GM12878 (cell line): ENCODE measurements around the gene SLX9. TPM values are rescaled to one million over a fixed set of nuclear protein-coding genes. Genes with fewer than 3 reads are reported as not detected.

ENCODE experiments used
- BCLAF1 ChIP-seq: fragments of 450-650 bp; IDR thresholded peaks from 2 replicates; pipeline ENCODE4 v1.6.1; 2017; ENCODE audit warnings: antibody characterized with exemption, mild to moderate bottlenecking, moderate library complexity
- CBX3 ChIP-seq: fragments of 200-600 bp; sonication (generic); IDR thresholded peaks from 2 replicates; pipeline ENCODE4 v1.6.1; 2016; ENCODE audit warnings: low read depth, borderline replicate concordance
- KLF5 ChIP-seq: fragments of 450-650 bp; IDR thresholded peaks from 2 replicates; pipeline ENCODE4 v1.6.1; 2014; ENCODE audit warnings: mild to moderate bottlenecking; ENCODE audit not compliant: partially characterized antibody
- MAX ChIP-seq: IDR thresholded peaks from 2 replicates; pipeline ENCODE4 v1.6.1; 2012; ENCODE audit warnings: low read depth, low read length, improper control_type of control experiment
- TAF1 ChIP-seq: IDR thresholded peaks from 2 replicates; pipeline ENCODE4 v1.6.1; 2011; ENCODE audit warnings: mild to moderate bottlenecking, low read depth, low read length, borderline replicate concordance
- TBL1XR1 ChIP-seq: IDR thresholded peaks from 2 replicates; pipeline ENCODE4 v1.6.1; 2012; ENCODE audit warnings: low read depth, low read length, improper control_type of control experiment
- ZBED1 ChIP-seq: IDR thresholded peaks from 2 replicates; pipeline ENCODE4 v1.6.1; 2016; ENCODE audit warnings: borderline replicate concordance
- ZNF274 ChIP-seq: IDR thresholded peaks from one replicate; pipeline ENCODE4 v1.8.0; 2011; ENCODE audit not compliant: insufficient read length, insufficient read depth
- polyA plus RNA-seq, 11 experiments: library from polyadenylated mRNA; depleted of rRNA in 4 of 11; unstranded in 6 of 11; stranded (reverse) in 5 of 11; fragments of >200 nt; fragmentation: Nextera tagmentation in 4 of 11; fragmentation: Illumina TruSeq in 1 of 11; extraction: Ambion mirVana in 4 of 11; extraction: Trizol in 1 of 11; gene quantifications; 1 replicate in 1 of 11; 2 replicates in 10 of 11; pipeline versions ENCODE4 v1.2.1 to v1.2.3, GENCODE V29; 2011 to 2016; ENCODE audit warnings: inconsistent platforms in 2 of 11, missing spikeins in 2 of 11, low read depth in 1 of 11
- total RNA-seq, 4 experiments: library from RNA; depleted of rRNA in 3 of 4; stranded (reverse); fragments of >200 nt in 3 of 4; fragmentation: Illumina TruSeq in 1 of 4; extraction: Trizol in 1 of 4; gene quantifications; 2 replicates each; pipeline versions ENCODE4 v1.2.1 to v1.2.3, GENCODE V29; 2013 to 2021
- TF ChIP-seq, protein P1 (sequence below): fragments of 450-650 bp; IDR thresholded peaks from 2 replicates; pipeline ENCODE4 v1.6.1; 2018; ENCODE audit warnings: borderline replicate concordance, mild to moderate bottlenecking; ENCODE audit not compliant: partially characterized antibody

Gene SLX9
- total and polyA plus RNA-seq, 10 of the 15 experiments (the other 5 are each of a cell fraction or from before 2014, with no cell fraction given) = 0.69 to 81.3 (median 33.9) TPM

DNA sequence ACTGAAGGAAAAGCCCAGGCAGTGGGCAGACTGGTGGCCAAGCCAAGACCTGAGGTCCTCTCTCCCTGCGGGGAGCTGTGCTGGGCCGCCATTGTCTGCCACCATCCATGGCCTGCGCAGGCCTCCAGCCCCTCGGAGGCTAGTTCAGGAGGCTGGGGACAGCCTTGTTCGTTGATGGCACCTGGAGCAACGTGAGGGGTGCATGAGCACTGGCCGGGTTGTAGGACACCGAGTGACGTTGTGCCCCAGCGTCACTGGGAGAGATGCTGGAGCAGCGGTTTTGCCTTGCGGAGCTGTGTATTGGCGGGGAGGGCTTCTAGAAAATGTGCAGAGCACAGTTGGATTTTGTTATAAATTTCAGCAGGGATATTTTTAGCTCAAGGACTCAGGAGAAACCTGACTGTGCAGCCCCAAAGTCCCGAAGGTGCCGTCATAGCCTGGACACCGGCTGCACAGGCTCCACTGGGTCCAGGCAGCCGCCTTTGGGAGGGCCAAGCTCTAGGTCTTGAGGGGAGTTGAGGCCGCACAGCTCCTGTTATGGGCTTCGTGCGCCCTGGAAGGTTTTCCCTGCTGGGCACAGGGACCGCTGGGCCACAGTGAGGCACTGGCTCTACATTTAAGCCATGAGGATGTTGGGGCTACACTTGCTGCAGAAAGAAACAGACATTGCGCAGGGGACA lies 86.4 kb downstream of the SLX9 start (continued):
- TF ChIP-seq BCLAF1 (no peak), TBL1XR1 (no peak), KLF5 (no peak), TAF1 (no peak), ZBED1 (no peak), CBX3 (no peak), ZNF274 (no peak), MAX (no peak)
- TF ChIP-seq, protein P1, sequence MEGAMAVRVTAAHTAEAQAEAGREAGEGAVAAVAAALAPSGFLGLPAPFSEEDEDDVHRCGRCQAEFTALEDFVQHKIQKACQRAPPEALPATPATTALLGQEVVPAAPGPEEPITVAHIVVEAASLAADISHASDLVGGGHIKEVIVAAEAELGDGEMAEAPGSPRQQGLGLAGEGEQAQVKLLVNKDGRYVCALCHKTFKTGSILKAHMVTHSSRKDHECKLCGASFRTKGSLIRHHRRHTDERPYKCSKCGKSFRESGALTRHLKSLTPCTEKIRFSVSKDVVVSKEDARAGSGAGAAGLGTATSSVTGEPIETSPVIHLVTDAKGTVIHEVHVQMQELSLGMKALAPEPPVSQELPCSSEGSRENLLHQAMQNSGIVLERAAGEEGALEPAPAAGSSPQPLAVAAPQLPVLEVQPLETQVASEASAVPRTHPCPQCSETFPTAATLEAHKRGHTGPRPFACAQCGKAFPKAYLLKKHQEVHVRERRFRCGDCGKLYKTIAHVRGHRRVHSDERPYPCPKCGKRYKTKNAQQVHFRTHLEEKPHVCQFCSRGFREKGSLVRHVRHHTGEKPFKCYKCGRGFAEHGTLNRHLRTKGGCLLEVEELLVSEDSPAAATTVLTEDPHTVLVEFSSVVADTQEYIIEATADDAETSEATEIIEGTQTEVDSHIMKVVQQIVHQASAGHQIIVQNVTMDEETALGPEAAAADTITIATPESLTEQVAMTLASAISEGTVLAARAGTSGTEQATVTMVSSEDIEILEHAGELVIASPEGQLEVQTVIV = no peak

Other genes starting within 250 kb of the SLX9 start
- not detected in 2 replicates for gene KRTAP10-12, start 242.9 kb upstream of the SLX9 start, total RNA-seq (2014; rRNA removed)
- not detected in 2 replicates for gene KRTAP10-12, start 242.9 kb upstream of the SLX9 start, total RNA-seq (2014; rRNA removed; fragmentation: Illumina TruSeq; extraction: Trizol)
- gene KRTAP10-12, start 242.9 kb upstream of the SLX9 start, total RNA-seq (2021) = not detected in 2 replicates
- not detected in 2 replicates for gene KRTAP10-12, start 242.9 kb upstream of the SLX9 start, polyA plus RNA-seq (2011; rRNA removed)
- not detected in 2 replicates for gene KRTAP10-12, start 242.9 kb upstream of the SLX9 start, polyA plus RNA-seq (2014; fragmentation: Illumina TruSeq; extraction: Trizol)
- gene KRTAP10-12, start 242.9 kb upstream of the SLX9 start, polyA plus RNA-seq (2014; fragmentation: Nextera tagmentation; extraction: Ambion mirVana) = not detected
- not detected in 2 replicates for gene KRTAP10-12, start 242.9 kb upstream of the SLX9 start, polyA plus RNA-seq (2014; rRNA removed)
- not detected for gene KRTAP10-12, start 242.9 kb upstream of the SLX9 start, polyA plus RNA-seq (2016; fragmentation: Nextera tagmentation; extraction: Ambion mirVana)
- gene TSPEAR, start 228.5 kb upstream of the SLX9 start, total RNA-seq (2014; rRNA removed) = not detected in 2 replicates
- not detected in 2 replicates for gene TSPEAR, start 228.5 kb upstream of the SLX9 start, total RNA-seq (2014; rRNA removed; fragmentation: Illumina TruSeq; extraction: Trizol)
- not detected in 2 replicates for gene TSPEAR, start 228.5 kb upstream of the SLX9 start, total RNA-seq (2021)
- gene TSPEAR, start 228.5 kb upstream of the SLX9 start, polyA plus RNA-seq (2011; rRNA removed) = not detected in 2 replicates
- not detected in 2 replicates for gene TSPEAR, start 228.5 kb upstream of the SLX9 start, polyA plus RNA-seq (2014; fragmentation: Illumina TruSeq; extraction: Trizol)
- gene TSPEAR, start 228.5 kb upstream of the SLX9 start, polyA plus RNA-seq (2014; fragmentation: Nextera tagmentation; extraction: Ambion mirVana) = not detected
- not detected in 2 replicates for gene TSPEAR, start 228.5 kb upstream of the SLX9 start, polyA plus RNA-seq (2014; rRNA removed)
- gene TSPEAR, start 228.5 kb upstream of the SLX9 start, polyA plus RNA-seq (2016; fragmentation: Nextera tagmentation; extraction: Ambion mirVana) = not detected
- 75.6 and 82.3 TPM in 2 replicates for gene UBE2G2, start 138.2 kb upstream of the SLX9 start, total RNA-seq (2014; rRNA removed)
- gene UBE2G2, start 138.2 kb upstream of the SLX9 start, total RNA-seq (2014; rRNA removed; fragmentation: Illumina TruSeq; extraction: Trizol) = 62.4 and 66.1 TPM in 2 replicates
- 71.0 and 76.1 TPM in 2 replicates for gene UBE2G2, start 138.2 kb upstream of the SLX9 start, total RNA-seq (2021)
- gene UBE2G2, start 138.2 kb upstream of the SLX9 start, polyA plus RNA-seq (2011; rRNA removed) = 101 and 102 TPM in 2 replicates
- 93.5 and 94.7 TPM in 2 replicates for gene UBE2G2, start 138.2 kb upstream of the SLX9 start, polyA plus RNA-seq (2014; fragmentation: Illumina TruSeq; extraction: Trizol)
- gene UBE2G2, start 138.2 kb upstream of the SLX9 start, polyA plus RNA-seq (2014; fragmentation: Nextera tagmentation; extraction: Ambion mirVana) = 10 to 100 TPM; 27.0 to 32.0 TPM
- gene UBE2G2, start 138.2 kb upstream of the SLX9 start, polyA plus RNA-seq (2014; rRNA removed) = 116 and 139 TPM in 2 replicates
- gene UBE2G2, start 138.2 kb upstream of the SLX9 start, polyA plus RNA-seq (2016; fragmentation: Nextera tagmentation; extraction: Ambion mirVana) = 10 to 100 TPM; 72.7 to 79.2 TPM
- 67.5 and 77.0 TPM in 2 replicates for gene SUMO3, start 122.0 kb upstream of the SLX9 start, total RNA-seq (2014; rRNA removed)
- 70.3 and 74.3 TPM in 2 replicates for gene SUMO3, start 122.0 kb upstream of the SLX9 start, total RNA-seq (2014; rRNA removed; fragmentation: Illumina TruSeq; extraction: Trizol)
- 85.9 and 91.3 TPM in 2 replicates for gene SUMO3, start 122.0 kb upstream of the SLX9 start, total RNA-seq (2021)
- 106 and 119 TPM in 2 replicates for gene SUMO3, start 122.0 kb upstream of the SLX9 start, polyA plus RNA-seq (2011; rRNA removed)
- 80.0 and 88.4 TPM in 2 replicates for gene SUMO3, start 122.0 kb upstream of the SLX9 start, polyA plus RNA-seq (2014; fragmentation: Illumina TruSeq; extraction: Trizol)
- 10 to 100 TPM; 14.3 to 33.0 TPM for gene SUMO3, start 122.0 kb upstream of the SLX9 start, polyA plus RNA-seq (2014; fragmentation: Nextera tagmentation; extraction: Ambion mirVana)
- gene SUMO3, start 122.0 kb upstream of the SLX9 start, polyA plus RNA-seq (2014; rRNA removed) = 91.3 and 98.3 TPM in 2 replicates
- gene SUMO3, start 122.0 kb upstream of the SLX9 start, polyA plus RNA-seq (2016; fragmentation: Nextera tagmentation; extraction: Ambion mirVana) = 100 to 1,000 TPM; 164 TPM
- gene PTTG1IP, start 66.3 kb upstream of the SLX9 start, total RNA-seq (2014; rRNA removed) = 46.9 and 48.0 TPM in 2 replicates
- gene PTTG1IP, start 66.3 kb upstream of the SLX9 start, total RNA-seq (2014; rRNA removed; fragmentation: Illumina TruSeq; extraction: Trizol) = 30.2 and 33.4 TPM in 2 replicates
- gene PTTG1IP, start 66.3 kb upstream of the SLX9 start, total RNA-seq (2021) = 45.5 and 46.7 TPM in 2 replicates
- 44.2 and 49.2 TPM in 2 replicates for gene PTTG1IP, start 66.3 kb upstream of the SLX9 start, polyA plus RNA-seq (2011; rRNA removed)
- 33.2 and 33.8 TPM in 2 replicates for gene PTTG1IP, start 66.3 kb upstream of the SLX9 start, polyA plus RNA-seq (2014; fragmentation: Illumina TruSeq; extraction: Trizol)
- gene PTTG1IP, start 66.3 kb upstream of the SLX9 start, polyA plus RNA-seq (2014; fragmentation: Nextera tagmentation; extraction: Ambion mirVana) = 10 to 100 TPM in 1 of 2 experiments, 1 to 10 TPM in 1; 2.4 to 10.4 TPM
- gene PTTG1IP, start 66.3 kb upstream of the SLX9 start, polyA plus RNA-seq (2014; rRNA removed) = 39.3 and 43.4 TPM in 2 replicates
- gene PTTG1IP, start 66.3 kb upstream of the SLX9 start, polyA plus RNA-seq (2016; fragmentation: Nextera tagmentation; extraction: Ambion mirVana) = 10 to 100 TPM; 49.5 to 56.4 TPM
- 85.3 and 101 TPM in 2 replicates for gene ITGB2, start 19.1 kb upstream of the SLX9 start, total RNA-seq (2014; rRNA removed)
- gene ITGB2, start 19.1 kb upstream of the SLX9 start, total RNA-seq (2014; rRNA removed; fragmentation: Illumina TruSeq; extraction: Trizol) = 25.2 and 31.3 TPM in 2 replicates
- gene ITGB2, start 19.1 kb upstream of the SLX9 start, total RNA-seq (2021) = 162 and 172 TPM in 2 replicates
- gene ITGB2, start 19.1 kb upstream of the SLX9 start, polyA plus RNA-seq (2011; rRNA removed) = 31.3 and 57.2 TPM in 2 replicates
- 17.2 and 38.7 TPM in 2 replicates for gene ITGB2, start 19.1 kb upstream of the SLX9 start, polyA plus RNA-seq (2014; fragmentation: Illumina TruSeq; extraction: Trizol)
- gene ITGB2, start 19.1 kb upstream of the SLX9 start, polyA plus RNA-seq (2014; fragmentation: Nextera tagmentation; extraction: Ambion mirVana) = 10 to 100 TPM in 1 of 2 experiments, 1 to 10 TPM in 1; 8.0 to 19.8 TPM
- 60.6 and 67.5 TPM in 2 replicates for gene ITGB2, start 19.1 kb upstream of the SLX9 start, polyA plus RNA-seq (2014; rRNA removed)
- gene ITGB2, start 19.1 kb upstream of the SLX9 start, polyA plus RNA-seq (2016; fragmentation: Nextera tagmentation; extraction: Ambion mirVana) = 100 to 1,000 TPM; 120 to 128 TPM
- gene ADARB1, start 134.6 kb downstream of the SLX9 start, total RNA-seq (2014; rRNA removed) = 29.8 and 34.2 TPM in 2 replicates
- gene ADARB1, start 134.6 kb downstream of the SLX9 start, total RNA-seq (2014; rRNA removed; fragmentation: Illumina TruSeq; extraction: Trizol) = 34.8 and 49.1 TPM in 2 replicates
- gene ADARB1, start 134.6 kb downstream of the SLX9 start, total RNA-seq (2021) = 53.7 and 61.7 TPM in 2 replicates
- 18.7 and 20.8 TPM in 2 replicates for gene ADARB1, start 134.6 kb downstream of the SLX9 start, polyA plus RNA-seq (2011; rRNA removed)
- gene ADARB1, start 134.6 kb downstream of the SLX9 start, polyA plus RNA-seq (2014; fragmentation: Illumina TruSeq; extraction: Trizol) = 39.9 and 41.4 TPM in 2 replicates
- gene ADARB1, start 134.6 kb downstream of the SLX9 start, polyA plus RNA-seq (2014; fragmentation: Nextera tagmentation; extraction: Ambion mirVana) = 1 to 10 TPM; 5.7 to 9.0 TPM
- gene ADARB1, start 134.6 kb downstream of the SLX9 start, polyA plus RNA-seq (2014; rRNA removed) = 31.8 and 39.0 TPM in 2 replicates
- 10 to 100 TPM in 1 of 2 experiments, 1 to 10 TPM in 1; 6.6 to 14.9 TPM for gene ADARB1, start 134.6 kb downstream of the SLX9 start, polyA plus RNA-seq (2016; fragmentation: Nextera tagmentation; extraction: Ambion mirVana)